ENCODE measurements around the gene TTC33. TPM values are rescaled to one million over a fixed set of nuclear protein-coding genes. Genes with fewer than 3 reads are reported as not detected.

The TTC33 gene
- total RNA-seq, 4 donors from 2014 or later, result 20.2 to 49.0 (median 32.6) TPM

DNA sequence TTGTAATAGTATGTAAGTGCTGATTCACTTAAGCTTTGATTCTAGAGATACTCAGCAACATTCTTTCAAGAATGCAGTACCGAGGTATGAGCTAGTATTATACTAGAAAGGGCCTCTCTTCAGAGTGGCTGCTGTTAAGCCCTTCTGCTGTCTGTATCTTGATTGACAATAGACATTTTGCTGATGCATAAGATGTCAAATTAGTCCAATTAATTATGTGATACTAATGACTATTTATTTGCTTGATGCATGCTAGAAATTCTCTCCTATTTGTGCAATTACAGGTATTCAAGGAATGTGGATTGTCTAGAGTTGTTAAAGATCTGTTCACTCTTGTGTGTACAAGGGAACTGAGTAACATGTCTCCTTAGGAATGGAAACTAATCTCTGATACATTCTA lies 168.4 kb downstream of the TTC33 start:
- intact Hi-C loops (cut with DNase I; ENCODE audit: low total_unique reads), result no loop called here
- H3K4me3 ChIP-seq, result no peak overlapping the region
- no peak overlapping the region for H3K27ac ChIP-seq
- H3K27me3 ChIP-seq, result no peaks in the 10 kb centered on the region
- TF ChIP-seq, protein P1, sequence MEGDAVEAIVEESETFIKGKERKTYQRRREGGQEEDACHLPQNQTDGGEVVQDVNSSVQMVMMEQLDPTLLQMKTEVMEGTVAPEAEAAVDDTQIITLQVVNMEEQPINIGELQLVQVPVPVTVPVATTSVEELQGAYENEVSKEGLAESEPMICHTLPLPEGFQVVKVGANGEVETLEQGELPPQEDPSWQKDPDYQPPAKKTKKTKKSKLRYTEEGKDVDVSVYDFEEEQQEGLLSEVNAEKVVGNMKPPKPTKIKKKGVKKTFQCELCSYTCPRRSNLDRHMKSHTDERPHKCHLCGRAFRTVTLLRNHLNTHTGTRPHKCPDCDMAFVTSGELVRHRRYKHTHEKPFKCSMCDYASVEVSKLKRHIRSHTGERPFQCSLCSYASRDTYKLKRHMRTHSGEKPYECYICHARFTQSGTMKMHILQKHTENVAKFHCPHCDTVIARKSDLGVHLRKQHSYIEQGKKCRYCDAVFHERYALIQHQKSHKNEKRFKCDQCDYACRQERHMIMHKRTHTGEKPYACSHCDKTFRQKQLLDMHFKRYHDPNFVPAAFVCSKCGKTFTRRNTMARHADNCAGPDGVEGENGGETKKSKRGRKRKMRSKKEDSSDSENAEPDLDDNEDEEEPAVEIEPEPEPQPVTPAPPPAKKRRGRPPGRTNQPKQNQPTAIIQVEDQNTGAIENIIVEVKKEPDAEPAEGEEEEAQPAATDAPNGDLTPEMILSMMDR (IDR thresholded peaks at IDR 0.05 in 4 of 5, conservative IDR thresholded peaks at IDR 0.05 in 1 of 5), result no peak
- no peak for TF ChIP-seq POLR2A (IDR thresholded peaks at IDR 0.05)
- H3K36me3 ChIP-seq, result no peaks in the 10 kb centered on the region
- H3K9me3 ChIP-seq, result no peaks in the 10 kb centered on the region
- no peak for ATAC-seq
- H3K4me1 ChIP-seq, result no peaks in the 10 kb centered on the region
- in situ Hi-C loops (cut with MboI; ENCODE audit: low sequenced_read_pairs in 4 of 4), result no loop called here
- no peak for DNase-seq

DNA sequence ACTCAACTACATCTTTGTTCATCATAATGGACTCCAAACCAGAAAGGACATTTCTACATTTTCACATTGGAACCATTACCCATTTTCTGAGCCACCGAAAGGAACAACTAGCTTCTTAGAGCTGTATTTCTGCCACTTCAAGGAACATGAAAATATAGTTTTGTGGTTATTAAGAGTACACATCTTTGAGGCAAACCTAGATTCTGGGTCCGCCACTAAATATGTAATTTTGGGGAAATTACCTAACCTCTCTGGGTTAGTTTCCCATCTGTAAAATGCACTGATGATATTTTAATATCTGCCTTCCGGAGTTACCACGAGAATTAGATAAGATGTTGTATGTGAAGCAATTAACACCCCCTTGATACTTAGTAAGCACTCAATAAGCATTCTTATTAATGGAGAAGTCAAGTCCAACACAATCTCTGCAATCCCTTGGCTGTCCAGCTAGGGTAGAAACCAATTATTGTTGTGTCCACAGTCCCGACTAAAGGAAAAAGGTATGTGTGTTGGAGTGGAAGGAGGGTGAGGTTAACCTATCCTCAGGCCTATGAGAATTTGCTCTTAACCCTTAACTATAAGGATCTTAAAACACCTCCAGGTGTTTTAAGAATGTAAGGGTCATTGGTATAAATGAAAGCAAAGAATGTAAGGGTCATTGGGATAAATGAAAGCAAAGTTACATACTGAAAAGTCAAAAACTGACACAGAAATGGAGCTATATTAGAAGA lies 170.1 kb downstream of the TTC33 start:
- no peaks in the 10 kb centered on the region for H3K4me1 ChIP-seq
- H3K27ac ChIP-seq, result no peak overlapping the region
- no peaks in the 10 kb centered on the region for H3K27me3 ChIP-seq
- in situ Hi-C loops (cut with MboI; ENCODE audit: low sequenced_read_pairs in 4 of 4) (no loop called here), intact Hi-C loops (cut with DNase I; ENCODE audit: low total_unique reads) (no loop called here)
- H3K4me3 ChIP-seq, result no peak overlapping the region
- TF ChIP-seq, protein P1 (IDR thresholded peaks at IDR 0.05 in 4 of 5, conservative IDR thresholded peaks at IDR 0.05 in 1 of 5), result no peak
- TF ChIP-seq POLR2A (IDR thresholded peaks at IDR 0.05), result no peak
- no peaks in the 10 kb centered on the region for H3K9me3 ChIP-seq
- no peaks in the 10 kb centered on the region for H3K36me3 ChIP-seq
- DNase-seq, result no peak
- ATAC-seq, result no peak

DNA sequence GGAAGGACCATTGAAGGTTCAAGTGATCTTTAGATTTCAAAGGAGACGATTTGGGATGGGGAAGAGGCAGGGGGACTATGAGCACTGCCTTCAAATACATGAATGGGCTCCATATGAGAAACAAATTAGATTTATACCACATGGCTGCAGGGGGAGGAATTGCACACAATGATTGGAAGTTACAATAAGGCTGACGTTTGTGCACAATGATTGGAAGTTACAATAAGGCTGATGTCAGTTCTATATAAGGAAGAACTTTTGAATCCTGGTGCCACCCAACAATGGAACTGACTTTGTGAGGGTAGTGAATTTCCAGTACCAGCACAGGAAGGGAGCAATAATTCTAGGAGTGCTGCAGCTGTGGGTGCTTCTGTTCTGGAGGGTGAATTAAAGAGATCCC lies 171.7 kb downstream of the TTC33 start:
- Histone ChIP-seq H3K27ac (no peak overlapping the region), H3K36me3 (no peaks in the 10 kb centered on the region), H3K4me1 (no peaks in the 10 kb centered on the region), H3K4me3 (no peak overlapping the region), H3K27me3 (no peaks in the 10 kb centered on the region), H3K9me3 (no peaks in the 10 kb centered on the region)
- intact Hi-C loops (cut with DNase I; ENCODE audit: low total_unique reads), result no loop called here
- in situ Hi-C loops (cut with MboI; ENCODE audit: low sequenced_read_pairs in 4 of 4), result no loop called here
- TF ChIP-seq POLR2A (IDR thresholded peaks at IDR 0.05), result no peak
- TF ChIP-seq, protein P1 (IDR thresholded peaks at IDR 0.05 in 4 of 5, conservative IDR thresholded peaks at IDR 0.05 in 1 of 5), result no peak
- ATAC-seq (no peak), DNase-seq (no peak)

DNA sequence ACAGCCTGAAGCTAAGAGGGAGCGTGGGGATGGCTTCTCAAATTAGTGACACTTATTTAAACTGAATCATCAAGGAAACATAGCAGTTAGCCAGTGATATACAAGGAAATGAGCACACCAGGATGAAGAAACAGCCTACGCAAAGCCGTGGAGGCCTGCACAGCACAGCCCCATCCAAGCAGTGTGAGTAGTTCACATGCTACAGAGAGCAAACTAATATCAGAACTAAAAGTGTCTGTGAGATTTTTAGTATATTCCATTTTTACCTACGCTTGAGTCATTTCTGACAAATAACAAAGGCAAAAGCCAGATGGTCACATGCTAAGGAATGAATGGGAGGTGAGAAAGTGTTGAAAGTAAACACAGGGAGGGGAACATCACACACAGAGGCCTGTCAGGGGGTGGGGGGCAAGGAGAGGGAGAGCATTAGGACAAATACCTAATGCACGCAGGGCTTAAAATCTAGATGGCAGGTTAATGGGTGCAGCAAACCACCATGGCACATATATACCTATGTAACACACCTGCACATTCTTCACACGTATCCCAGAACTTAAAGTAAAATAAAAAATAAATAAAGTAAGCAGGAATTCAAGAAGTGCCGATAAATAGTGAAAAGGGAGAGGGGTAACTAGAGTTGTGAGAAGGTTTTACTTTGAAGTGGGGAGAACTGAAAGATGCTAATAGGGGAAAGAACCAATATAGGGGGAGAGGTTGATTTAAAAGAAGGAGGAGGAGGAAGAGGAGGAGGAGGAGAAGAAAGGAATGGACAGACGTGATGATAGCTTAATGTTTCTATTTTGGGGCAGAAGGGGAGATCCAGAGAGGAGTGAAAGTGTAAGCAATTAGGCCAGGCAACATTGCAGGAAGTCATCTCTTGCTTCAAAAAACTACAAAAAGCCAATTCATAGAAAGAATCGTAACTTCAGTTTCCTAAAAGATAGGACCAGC lies 177.0 kb downstream of the TTC33 start:
- TF ChIP-seq, protein P1 (IDR thresholded peaks at IDR 0.05 in 4 of 5, conservative IDR thresholded peaks at IDR 0.05 in 1 of 5), result no peak
- no peak for TF ChIP-seq POLR2A (IDR thresholded peaks at IDR 0.05)
- in situ Hi-C loops (cut with MboI; ENCODE audit: low sequenced_read_pairs in 4 of 4) (no loop called here), intact Hi-C loops (cut with DNase I; ENCODE audit: low total_unique reads) (no loop called here)
- DNase-seq (no peak), ATAC-seq (no peak)
- no peaks in the 10 kb centered on the region for H3K36me3 ChIP-seq
- H3K27me3 ChIP-seq, result no peaks in the 10 kb centered on the region
- H3K4me1 ChIP-seq, result no peaks in the 10 kb centered on the region
- H3K9me3 ChIP-seq, result no peaks in the 10 kb centered on the region
- no peak overlapping the region for H3K4me3 ChIP-seq
- no peak overlapping the region for H3K27ac ChIP-seq
